Psoas muscle (tissue), 8 donors: ENCODE results near the gene LTBP4. TPM values are rescaled to one million over a fixed set of nuclear protein-coding genes. Genes with fewer than 3 reads are reported as not detected.

Experiments
- ATAC-seq, 4 donors: fragments of 200-7000 bp; cut with Tn5 transposase; one replicate each; pipeline ENCODE4 v1.9.1; 2020; ENCODE audit warnings: moderate library complexity in 3 of 4, mild to moderate bottlenecking in 2 of 4
- DNase-seq, 2 donors: peaks; one replicate each; pipeline ENCODE4 v3.0.0-alpha.2; 2020
- H3K27ac ChIP-seq: fragments of 200-600 bp; one replicate; pipeline ENCODE4 v1.8.0; 2022
- H3K27me3 ChIP-seq, 3 donors: fragments of 200-600 bp in 1 of 3; one replicate each; pipeline versions ENCODE4 v1.6.1 to v1.8.0; 2013 to 2022; ENCODE audit warnings: low read length in 2 of 3, mild to moderate bottlenecking in 2 of 3, moderate library complexity in 1 of 3; ENCODE audit not compliant: insufficient read depth in 3 of 3
- H3K36me3 ChIP-seq, 2 donors: fragments of 200-600 bp in 1 of 2; one replicate each; pipeline versions ENCODE4 v1.6.1 to v1.8.0; 2013 to 2022; ENCODE audit warnings: low read depth in 1 of 2, mild to moderate bottlenecking in 1 of 2, moderate library complexity in 1 of 2; ENCODE audit not compliant: insufficient read depth in 1 of 2
- H3K4me1 ChIP-seq: fragments of 200-600 bp; one replicate; pipeline ENCODE4 v1.8.0; 2022
- H3K4me3 ChIP-seq: fragments of 200-600 bp; one replicate; pipeline ENCODE4 v1.8.0; 2022; ENCODE audit warnings: mild to moderate bottlenecking
- H3K9me3 ChIP-seq: fragments of 200-600 bp; one replicate; pipeline ENCODE4 v1.8.0; 2022
- WGBS, 3 donors: extraction: QIAGEN DNeasy Blood & Tissue Kit; methylation state at CpG; one replicate each; pipeline versions ENCODE4 v1.1.6 to v1.1.7; 2013; 5-methylcytosine and 5-hydroxymethylcytosine counted together
- intact Hi-C, 2 donors: fragments of 100-400 bp; cut with DNase I; formaldehyde crosslinking; loops; one replicate each; pipeline versions ENCODE4 v1.11.0 to v1.14.2; 2022
- polyA plus RNA-seq, 3 donors: library from polyadenylated mRNA; stranded (reverse); fragments of 200-250 nt; gene quantifications; one replicate each; pipeline ENCODE4 v1.2.3, GENCODE V29; 2013
- total RNA-seq, 4 donors: library from RNA; stranded (reverse); fragmentation: NEBNext Ultra II Directional in 2 of 4; extraction: Animal tissue kit (Norgen Biotek cat#: 25700) in 2 of 4; gene quantifications; one replicate each; pipeline versions ENCODE4 v1.2.1 to v1.2.4, GENCODE V29; 2021 to 2023
- TF ChIP-seq, protein P1 (sequence below): fragments of 200-600 bp; IDR thresholded peaks from one replicate; pipeline ENCODE4 v1.8.0; 2022; ENCODE audit warnings: antibody characterized with exemption
- donor health status: healthy with polysubstance abuse.
- donor health status: DM: no; HTN: no; CAD: no; lungs with moderate emphysema.
- donor health status: Bipolar disorder and iron deficiency.
- donor health status: healthy.
- donor health status: DM: yes; HTN: yes; CAD: no.
- donor health status: DM: no; HTN: no; CAD: no.
- donor health status: DM: no; HTN: no; CAD: no.
- donor health status: DM: yes; HTN: yes; CAD: no.

The LTBP4 gene
- total and polyA plus RNA-seq, 7 donors, result 16.0 to 55.8 (median 24.1) TPM

DNA sequence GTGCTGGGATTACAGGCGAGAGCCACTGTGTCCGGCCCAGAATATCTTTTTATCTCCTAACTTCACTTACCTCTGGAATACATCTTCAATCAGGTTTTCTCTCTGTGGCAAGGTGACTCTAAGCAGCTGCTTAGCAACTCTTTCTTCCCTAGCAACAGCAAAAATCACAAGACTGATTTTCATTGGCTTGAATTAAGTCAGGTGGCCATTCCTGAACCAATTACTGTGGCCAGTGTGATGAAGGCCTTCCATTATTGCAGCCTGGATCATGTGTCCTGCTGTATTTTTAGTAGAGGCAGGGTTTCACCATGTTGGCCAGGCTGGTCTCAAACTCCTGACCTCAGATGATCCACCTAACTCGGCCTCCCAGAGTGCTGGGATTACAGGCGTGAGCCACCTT is 9.0 kb upstream of the LTBP4 start:
- Histone ChIP-seq H3K27me3 (peaks cover 0 to 11% (median 2%) of the 10 kb centered on the region in 3 donors), H3K27ac (no peak overlapping the region), H3K4me1 (no peaks in the 10 kb centered on the region), H3K4me3 (no peak overlapping the region), H3K36me3 (peaks cover 0 to 6% of the 10 kb centered on the region in 2 donors), H3K9me3 (no peaks in the 10 kb centered on the region)
- TF ChIP-seq, protein P1, sequence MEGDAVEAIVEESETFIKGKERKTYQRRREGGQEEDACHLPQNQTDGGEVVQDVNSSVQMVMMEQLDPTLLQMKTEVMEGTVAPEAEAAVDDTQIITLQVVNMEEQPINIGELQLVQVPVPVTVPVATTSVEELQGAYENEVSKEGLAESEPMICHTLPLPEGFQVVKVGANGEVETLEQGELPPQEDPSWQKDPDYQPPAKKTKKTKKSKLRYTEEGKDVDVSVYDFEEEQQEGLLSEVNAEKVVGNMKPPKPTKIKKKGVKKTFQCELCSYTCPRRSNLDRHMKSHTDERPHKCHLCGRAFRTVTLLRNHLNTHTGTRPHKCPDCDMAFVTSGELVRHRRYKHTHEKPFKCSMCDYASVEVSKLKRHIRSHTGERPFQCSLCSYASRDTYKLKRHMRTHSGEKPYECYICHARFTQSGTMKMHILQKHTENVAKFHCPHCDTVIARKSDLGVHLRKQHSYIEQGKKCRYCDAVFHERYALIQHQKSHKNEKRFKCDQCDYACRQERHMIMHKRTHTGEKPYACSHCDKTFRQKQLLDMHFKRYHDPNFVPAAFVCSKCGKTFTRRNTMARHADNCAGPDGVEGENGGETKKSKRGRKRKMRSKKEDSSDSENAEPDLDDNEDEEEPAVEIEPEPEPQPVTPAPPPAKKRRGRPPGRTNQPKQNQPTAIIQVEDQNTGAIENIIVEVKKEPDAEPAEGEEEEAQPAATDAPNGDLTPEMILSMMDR, result no peak
- intact Hi-C loops, result loop anchor here in 1 of 2 donors (10.0 kb wide), 1 partner anchor 287 kb away; no protein-coding TSS in a partner anchor
- no peak for DNase-seq
- 74 to 80% (median 77%) methylated on average over 4 of the region's 4 CpGs for WGBS, 3 donors
- peak; percentile 45 to 68 (median 48) for ATAC-seq

DNA sequence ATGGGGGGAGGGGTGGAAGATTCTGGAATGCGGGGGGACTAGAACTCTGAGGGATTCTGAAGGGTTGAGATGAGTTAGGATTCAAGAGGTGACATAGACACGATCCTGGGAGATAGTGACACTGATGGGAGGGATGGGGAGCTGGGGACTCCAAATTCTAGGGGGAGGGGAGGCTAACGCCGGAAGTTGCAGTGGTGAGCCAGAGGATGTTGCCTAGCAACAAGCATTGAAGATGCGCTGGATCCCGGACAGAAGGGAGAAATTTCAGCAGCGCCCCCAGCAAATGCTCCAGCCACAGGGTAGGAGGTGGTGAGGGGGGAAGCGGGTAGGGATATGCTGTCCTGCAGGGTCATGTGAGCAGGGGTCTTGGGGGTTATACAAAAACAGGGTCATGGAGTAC is 6.9 kb upstream of the LTBP4 start:
- Histone ChIP-seq H3K36me3 (no peaks in the 10 kb centered on the region), H3K4me3 (no peak overlapping the region), H3K27ac (no peak overlapping the region), H3K27me3 (peaks cover 0 to 24% (median 3%) of the 10 kb centered on the region in 3 donors), H3K4me1 (no peaks in the 10 kb centered on the region), H3K9me3 (no peaks in the 10 kb centered on the region)
- WGBS, 3 donors, result 35 to 41% (median 35%) methylated on average over 8 of the region's 8 CpGs
- TF ChIP-seq, protein P1, result no peak
- ATAC-seq (no peak), DNase-seq (no peak)
- intact Hi-C loops, result loop anchor here in 1 of 2 donors (10.0 kb wide), 1 partner anchor 289 kb away; no protein-coding TSS in a partner anchor

- no peak overlapping the region for H3K27ac ChIP-seq
- H3K36me3 ChIP-seq, result no peaks in the 10 kb centered on the region
- TF ChIP-seq, protein P1, result no peak
- H3K27me3 ChIP-seq, result peaks cover 0 to 28% (median 3%) of the 10 kb centered on the region in 3 donors
- H3K4me3 ChIP-seq, result no peak overlapping the region
- WGBS, 3 donors, result 37 to 43% (median 42%) methylated on average over 13 of the region's 13 CpGs
- no peaks in the 10 kb centered on the region for H3K4me1 ChIP-seq
- ATAC-seq, result no peak
- intact Hi-C loops, result loop anchor here (5.0 to 10.0 kb wide), 5 partner anchors 42 to 290 kb away; partner anchors contain the start of genes BLVRB (in 1 of the 2) and SPTBN4 (in 1 of the 2)
- DNase-seq, result no peak
- H3K9me3 ChIP-seq, result no peaks in the 10 kb centered on the region
These were observed 6.5 kb upstream of the LTBP4 start for GRCh38 chr19:40594657-40595091.

DNA sequence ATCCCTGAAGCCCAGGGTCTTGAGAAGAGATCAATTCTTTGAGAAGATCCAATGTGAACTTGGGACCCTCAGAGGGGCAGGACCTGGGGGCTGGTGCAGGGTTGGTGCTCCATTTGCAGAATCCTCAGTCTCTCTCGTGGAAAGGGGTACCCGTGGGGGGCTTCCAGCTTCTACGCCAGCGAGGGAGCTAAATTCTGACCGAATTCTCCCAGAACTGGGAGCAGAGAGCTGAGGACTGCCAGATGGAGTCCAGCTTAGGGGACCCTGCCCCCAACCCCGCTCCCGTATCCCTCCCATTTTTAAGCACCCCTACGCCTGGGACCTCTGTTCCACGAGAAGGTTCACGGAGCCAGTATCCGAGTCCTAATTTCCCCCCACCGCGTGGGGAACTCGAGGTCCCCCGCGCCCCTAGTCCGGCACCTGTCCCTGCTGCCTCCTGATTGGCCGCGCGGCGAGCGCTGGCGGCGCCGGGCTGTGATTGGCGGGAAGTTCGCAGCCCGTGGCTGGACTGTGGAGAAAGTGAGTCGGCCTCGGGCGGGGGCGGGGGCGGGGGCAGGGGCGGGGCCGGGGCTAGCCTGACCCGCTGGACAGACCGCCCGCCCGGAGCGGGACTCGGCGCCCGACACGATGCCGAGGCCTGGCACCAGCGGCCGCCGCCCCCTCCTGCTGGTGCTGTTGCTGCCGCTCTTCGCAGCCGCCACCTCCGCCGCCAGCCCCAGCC is 4.4 kb upstream of the LTBP4 start:
- ATAC-seq (peak; percentile 50 to 66 (median 64)), DNase-seq (peak; percentile 74 to 75)
- Histone ChIP-seq H3K27ac (no peak overlapping the region), H3K4me1 (peaks cover 14% of the 10 kb centered on the region), H3K36me3 (no peaks in the 10 kb centered on the region), H3K4me3 (peak overlapping the region; percentile 48), H3K9me3 (no peaks in the 10 kb centered on the region), H3K27me3 (peaks cover 0 to 45% (median 11%) of the 10 kb centered on the region in 3 donors)
- intact Hi-C loops, result loop anchor here (5.0 to 10.0 kb wide), 5 partner anchors 44 to 292 kb away; partner anchors contain the start of genes BLVRB (in 1 of the 2) and SPTBN4 (in 1 of the 2)
- 4 to 8% (median 5%) methylated on average over 29 to 53 of the region's 53 CpGs for WGBS, 3 donors
- TF ChIP-seq, protein P1, result no peak
